Measurements from ENCODE around the gene UBE4A.
"Not testable (repeated sequence)": the region's sequence is repeated elsewhere in the genome, so short reads cannot be mapped to it uniquely, and the experiment has no call there.

The UBE4A gene

DNA sequence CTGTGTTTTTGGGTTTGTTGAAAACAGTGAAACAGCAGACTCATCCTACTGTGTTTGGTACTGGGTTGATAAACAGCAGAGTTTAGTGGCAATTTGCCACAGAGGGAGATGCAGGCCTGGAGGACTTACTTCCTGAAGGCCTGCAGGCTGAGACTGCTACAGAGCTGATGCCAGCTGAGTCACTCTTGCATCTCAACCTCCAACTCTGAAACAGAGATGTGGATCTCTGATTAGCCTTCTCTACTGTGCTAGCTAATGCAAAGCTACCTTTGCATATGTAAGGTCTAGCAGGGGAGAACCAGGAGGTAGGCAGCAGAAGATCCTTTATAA is 56.3 kb downstream of the UBE4A start:
- Histone ChIP-seq H3K4me1 (ENCODE audit: insufficient read depth, low read length) (no peaks in the 10 kb centered on the region), H3K27ac (ENCODE audit: low read length) (no peak overlapping the region), H2AFZ (ENCODE audit: low read depth, low read length) (no peak overlapping the region), H3K27me3 (ENCODE audit: insufficient read depth, low read length, poor library complexity) (no peaks in the 10 kb centered on the region), H4K20me1 (ENCODE audit: insufficient read depth, low read length) (peaks cover 7% of the 10 kb centered on the region; the same call in 1 of the 2 replicates), H3K4me3 (ENCODE audit: low read depth in 1 of 2, low read length in 2 of 2) (no peak overlapping the region), H3K79me2 (ENCODE audit: insufficient read depth, low read length) (peaks cover 6% of the 10 kb centered on the region; the same call in 1 of the 2 replicates), H3K9me3 (ENCODE audit: insufficient read depth, low read length, severe bottlenecking) (no peaks in the 10 kb centered on the region), H3K9ac (ENCODE audit: low read depth, low read length) (no peak overlapping the region), H3K4me2 (ENCODE audit: insufficient read depth, low read length) (no peak overlapping the region), H3K36me3 (ENCODE audit: insufficient read depth, low read length) (peaks cover 5% of the 10 kb centered on the region; the same call in 1 of the 2 replicates)
- DNase-seq (peak; percentile 25), ATAC-seq (ENCODE audit: insufficient read depth, low read depth) (peak; percentile 66)
- TF ChIP-seq EZH2 (IDR thresholded peaks at IDR 0.05; ENCODE audit: borderline replicate concordance, low read depth, low read length, severe bottlenecking): no peak

DNA sequence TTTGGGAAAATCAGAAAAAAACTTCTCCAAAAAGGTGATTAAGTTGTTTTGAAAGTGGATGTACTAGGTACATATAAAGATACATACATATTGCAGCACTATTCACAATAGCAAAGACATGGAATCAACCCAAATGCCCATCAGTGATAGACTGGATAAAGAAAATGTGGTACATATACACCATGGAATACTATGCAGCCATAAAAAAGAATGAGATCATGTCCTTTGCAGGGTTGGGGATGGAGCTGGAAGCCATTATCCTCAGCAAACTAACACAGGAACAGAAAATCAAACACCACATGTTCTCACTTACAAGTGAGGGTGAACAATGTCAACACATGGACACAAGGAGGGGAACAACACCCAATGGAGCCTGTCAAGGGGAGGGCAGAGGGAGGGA is 57.5 kb downstream of the UBE4A start:
- not testable (repeated sequence) for ATAC-seq (ENCODE audit: insufficient read depth, low read depth); H3K9me3 ChIP-seq (ENCODE audit: insufficient read depth, low read length, severe bottlenecking); H3K79me2 ChIP-seq (ENCODE audit: insufficient read depth, low read length); H3K4me2 ChIP-seq (ENCODE audit: insufficient read depth, low read length); H4K20me1 ChIP-seq (ENCODE audit: insufficient read depth, low read length); H3K27me3 ChIP-seq (ENCODE audit: insufficient read depth, low read length, poor library complexity); H3K27ac ChIP-seq (ENCODE audit: low read length); H3K4me1 ChIP-seq (ENCODE audit: insufficient read depth, low read length); H2AFZ ChIP-seq (ENCODE audit: low read depth, low read length); H3K4me3 ChIP-seq (ENCODE audit: low read depth in 1 of 2, low read length in 2 of 2); H3K9ac ChIP-seq (ENCODE audit: low read depth, low read length); DNase-seq; H3K36me3 ChIP-seq (ENCODE audit: insufficient read depth, low read length)

DNA sequence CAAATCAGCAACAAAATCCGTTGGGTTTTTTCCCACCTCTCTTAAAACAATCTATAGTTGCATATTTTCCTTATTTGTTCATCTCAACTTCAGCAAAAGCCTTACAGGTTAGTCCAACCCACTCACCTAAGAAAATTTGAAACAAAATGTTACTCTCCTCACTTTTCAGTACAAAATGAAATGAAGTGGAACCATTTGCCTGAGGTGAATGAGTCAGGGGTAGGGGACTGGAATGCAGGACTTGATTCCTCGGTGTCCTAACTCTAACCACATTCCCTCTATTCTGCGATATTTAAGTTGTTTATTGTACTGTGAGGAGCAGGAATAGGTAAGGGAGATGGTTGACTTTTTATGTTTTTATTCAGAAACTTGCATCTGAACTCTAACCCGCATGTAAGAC is 58.4 kb downstream of the UBE4A start:
- no peak overlapping the region for H3K27ac ChIP-seq (ENCODE audit: low read length)
- no peak overlapping the region for H3K9ac ChIP-seq (ENCODE audit: low read depth, low read length)
- no peaks in the 10 kb centered on the region for H3K4me1 ChIP-seq (ENCODE audit: insufficient read depth, low read length)
- ATAC-seq (ENCODE audit: insufficient read depth, low read depth) (no peak), DNase-seq (no peak)
- H4K20me1 ChIP-seq (ENCODE audit: insufficient read depth, low read length): 0 out of 2 replicates have a peak, but pooled peaks cover 2% of the 10 kb centered on the region
- H3K27me3 ChIP-seq (ENCODE audit: insufficient read depth, low read length, poor library complexity): no peaks in the 10 kb centered on the region
- no peaks in the 10 kb centered on the region for H3K79me2 ChIP-seq (ENCODE audit: insufficient read depth, low read length)
- H3K36me3 ChIP-seq (ENCODE audit: insufficient read depth, low read length): peaks cover 5% of the 10 kb centered on the region; the same call in 1 of the 2 replicates
- H3K4me2 ChIP-seq (ENCODE audit: insufficient read depth, low read length): no peak overlapping the region
- H2AFZ ChIP-seq (ENCODE audit: low read depth, low read length): no peak overlapping the region
- no peak overlapping the region for H3K4me3 ChIP-seq (ENCODE audit: low read depth in 1 of 2, low read length in 2 of 2)
- no peak for TF ChIP-seq EZH2 (IDR thresholded peaks at IDR 0.05; ENCODE audit: borderline replicate concordance, low read depth, low read length, severe bottlenecking)
- TF ChIP-seq, protein P1, sequence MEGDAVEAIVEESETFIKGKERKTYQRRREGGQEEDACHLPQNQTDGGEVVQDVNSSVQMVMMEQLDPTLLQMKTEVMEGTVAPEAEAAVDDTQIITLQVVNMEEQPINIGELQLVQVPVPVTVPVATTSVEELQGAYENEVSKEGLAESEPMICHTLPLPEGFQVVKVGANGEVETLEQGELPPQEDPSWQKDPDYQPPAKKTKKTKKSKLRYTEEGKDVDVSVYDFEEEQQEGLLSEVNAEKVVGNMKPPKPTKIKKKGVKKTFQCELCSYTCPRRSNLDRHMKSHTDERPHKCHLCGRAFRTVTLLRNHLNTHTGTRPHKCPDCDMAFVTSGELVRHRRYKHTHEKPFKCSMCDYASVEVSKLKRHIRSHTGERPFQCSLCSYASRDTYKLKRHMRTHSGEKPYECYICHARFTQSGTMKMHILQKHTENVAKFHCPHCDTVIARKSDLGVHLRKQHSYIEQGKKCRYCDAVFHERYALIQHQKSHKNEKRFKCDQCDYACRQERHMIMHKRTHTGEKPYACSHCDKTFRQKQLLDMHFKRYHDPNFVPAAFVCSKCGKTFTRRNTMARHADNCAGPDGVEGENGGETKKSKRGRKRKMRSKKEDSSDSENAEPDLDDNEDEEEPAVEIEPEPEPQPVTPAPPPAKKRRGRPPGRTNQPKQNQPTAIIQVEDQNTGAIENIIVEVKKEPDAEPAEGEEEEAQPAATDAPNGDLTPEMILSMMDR (IDR thresholded peaks at IDR 0.05; ENCODE audit: borderline replicate concordance, extremely low read depth, low read length, poor library complexity, severe bottlenecking): no peak
- no peaks in the 10 kb centered on the region for H3K9me3 ChIP-seq (ENCODE audit: insufficient read depth, low read length, severe bottlenecking)

DNA sequence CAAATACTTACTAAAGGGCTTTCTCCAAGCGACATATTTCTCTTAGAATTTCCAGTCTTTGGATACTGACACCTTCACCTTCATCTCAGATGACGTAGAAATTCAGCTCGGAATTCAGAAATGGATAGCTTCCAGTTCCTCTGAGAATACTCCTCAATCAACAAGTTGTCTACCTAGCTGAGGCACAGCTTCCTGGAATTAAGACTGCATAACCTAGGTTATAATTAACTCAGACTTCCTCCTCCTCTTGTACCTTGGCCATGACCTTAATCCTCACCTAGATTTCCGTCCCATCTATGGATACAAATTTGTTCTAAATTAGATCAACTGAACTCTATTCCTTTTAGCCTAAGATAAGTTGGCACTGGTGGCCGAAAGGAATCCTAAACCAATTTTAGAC is 59.4 kb downstream of the UBE4A start:
- H3K9ac ChIP-seq (ENCODE audit: low read depth, low read length): no peak overlapping the region

More for the DNA sequence above, 59.4 kb downstream of the UBE4A start:
- Histone ChIP-seq H3K27me3 (ENCODE audit: insufficient read depth, low read length, poor library complexity) (no peaks in the 10 kb centered on the region), H4K20me1 (ENCODE audit: insufficient read depth, low read length) (0 out of 2 replicates have a peak, but pooled peaks cover 2% of the 10 kb centered on the region), H3K4me3 (ENCODE audit: low read depth in 1 of 2, low read length in 2 of 2) (no peak overlapping the region), H3K4me2 (ENCODE audit: insufficient read depth, low read length) (no peak overlapping the region), H3K4me1 (ENCODE audit: insufficient read depth, low read length) (no peaks in the 10 kb centered on the region), H2AFZ (ENCODE audit: low read depth, low read length) (no peak overlapping the region), H3K79me2 (ENCODE audit: insufficient read depth, low read length) (no peaks in the 10 kb centered on the region), H3K27ac (ENCODE audit: low read length) (no peak overlapping the region), H3K9me3 (ENCODE audit: insufficient read depth, low read length, severe bottlenecking) (no peaks in the 10 kb centered on the region), H3K36me3 (ENCODE audit: insufficient read depth, low read length) (no peaks in the 10 kb centered on the region; the same call in 1 of the 2 replicates)
- no peak for ATAC-seq (ENCODE audit: insufficient read depth, low read depth)
- TF ChIP-seq EZH2 (IDR thresholded peaks at IDR 0.05; ENCODE audit: borderline replicate concordance, low read depth, low read length, severe bottlenecking): no peak
- TF ChIP-seq, protein P1 (IDR thresholded peaks at IDR 0.05; ENCODE audit: borderline replicate concordance, extremely low read depth, low read length, poor library complexity, severe bottlenecking): no peak
- DNase-seq: no peak

Data from DND-41 (cell line).